T-cell (primary cell): ENCODE data around the gene NR3C1. TPM values are rescaled to one million over a fixed set of nuclear protein-coding genes. Genes with fewer than 3 reads are reported as not detected.
A peak's percentile ranks its signal among the peaks of the same experiment; 100 is the strongest.

Experiments used
- ATAC-seq, 4 experiments: fragments of 200-7000 bp in 3 of 4; fragments of 150-1000 bp in 1 of 4; cut with Tn5 transposase; replicated peaks in 1 of 4; 1 replicate in 3 of 4; 2 replicates in 1 of 4; pipeline ENCODE4 v1.10.0; 2021; ENCODE audit warnings: moderate library complexity in 3 of 4, mild to moderate bottlenecking in 2 of 4, moderate number of reproducible peaks in 1 of 4
- CTCF ChIA-PET, 2 donors: fragments of 300-600 bp; sonication (Branson Sonifier 250); formaldehyde crosslinking; loops; one replicate each; lab custom pipeline; 2022; ENCODE audit warnings: antibody characterized with exemption in 2 of 2; lab: Charles Lee
- POLR2A ChIA-PET, 2 donors: fragments of 300-600 bp; sonication (Branson Sonifier 250); formaldehyde crosslinking; loops; one replicate each; lab custom pipeline; 2022; ENCODE audit warnings: antibody characterized with exemption in 2 of 2; lab: Charles Lee
- DNase-seq, 35 experiments: peaks; one replicate each; pipeline versions ENCODE4 v3.0.0 to v3.0.0-alpha.2; 2013 to 2023
- H3K27ac ChIP-seq: one replicate; pipeline ENCODE4 v1.5.1; 2013; ENCODE audit warnings: low read length
- H3K27me3 ChIP-seq, 2 experiments: replicated peaks in 1 of 2; 1 replicate in 1 of 2; 2 replicates in 1 of 2; pipeline versions ENCODE4 v1.6.1 to v1.7.0; 2013; ENCODE audit warnings: low read length in 1 of 2, mixed read lengths in 1 of 2; ENCODE audit not compliant: control insufficient read depth in 2 of 2, insufficient read depth in 2 of 2; ENCODE audit errors: extremely low read depth in 1 of 2
- H3K36me3 ChIP-seq, 2 donors: 1 replicate in 1 of 2; 2 replicates in 1 of 2; pipeline versions ENCODE4 v1.6.1 to v1.7.0; 2013; ENCODE audit warnings: low read length in 1 of 2; ENCODE audit not compliant: control insufficient read depth in 2 of 2, insufficient read depth in 1 of 2; ENCODE audit errors: extremely low read depth in 1 of 2
- H3K4me1 ChIP-seq, 2 experiments: 1 replicate in 1 of 2; 2 replicates in 1 of 2; pipeline versions ENCODE4 v1.6.1 to v1.7.0; 2013; ENCODE audit warnings: low read length in 2 of 2, mixed read lengths in 1 of 2; ENCODE audit not compliant: insufficient read depth in 2 of 2, control insufficient read depth in 1 of 2; ENCODE audit errors: extremely low read depth in 1 of 2
- H3K4me3 ChIP-seq, 2 donors: 1 replicate in 1 of 2; 2 replicates in 1 of 2; pipeline versions ENCODE4 v1.5.1 to v1.7.0; 2013; ENCODE audit warnings: mild to moderate bottlenecking in 2 of 2, low read length in 1 of 2, moderate library complexity in 1 of 2; ENCODE audit not compliant: control insufficient read depth in 1 of 2; ENCODE audit errors: extremely low read depth in 1 of 2
- H3K9me3 ChIP-seq: 2 replicates; pipeline ENCODE4 v1.7.0; 2013
- H3K27ac Mint-ChIP-seq, 2 donors: one replicate each; pipeline ENCODE4 v1.8.0; 2020 to 2021; ENCODE audit warnings: mild to moderate bottlenecking in 2 of 2, mixed read lengths in 2 of 2
- H3K27me3 Mint-ChIP-seq, 2 donors: one replicate each; pipeline ENCODE4 v1.8.0; 2021 to 2022; ENCODE audit warnings: mixed read lengths in 2 of 2
- H3K36me3 Mint-ChIP-seq: one replicate; pipeline ENCODE4 v1.8.0; 2021; ENCODE audit warnings: mixed read lengths
- H3K4me1 Mint-ChIP-seq, 3 donors: one replicate each; pipeline ENCODE4 v1.8.0; 2020 to 2022; ENCODE audit warnings: mixed read lengths in 3 of 3, mild to moderate bottlenecking in 1 of 3
- H3K4me3 Mint-ChIP-seq, 3 donors: one replicate each; pipeline ENCODE4 v1.8.0; 2020 to 2022; ENCODE audit warnings: mild to moderate bottlenecking in 3 of 3, mixed read lengths in 3 of 3, moderate library complexity in 3 of 3
- H3K9me3 Mint-ChIP-seq, 3 donors: one replicate each; pipeline ENCODE4 v1.8.0; 2020 to 2022; ENCODE audit warnings: mixed read lengths in 3 of 3
- WGBS: methylation state at CpG from one replicate; pipeline ENCODE4 v1.1.5; 2013; ENCODE audit warnings: missing lambda C conversion rate; ENCODE audit not compliant: insufficient coverage; 5-methylcytosine and 5-hydroxymethylcytosine counted together
- total RNA-seq, 35 experiments: library from RNA in 6 of 35; stranded (reverse) in 6 of 35; fragments of 120-200 nt in 1 of 35; gene quantifications; one replicate each; pipeline versions ENCODE4 v1.2.1 to v1.2.4 and lab custom pipeline; 2013 to 2026

NR3C1 gene
- total RNA-seq, 5 donors from 2014 or later (not counting 1 experiment from before 2014, with no cell fraction given): 108 to 156 (median 122) TPM

DNA sequence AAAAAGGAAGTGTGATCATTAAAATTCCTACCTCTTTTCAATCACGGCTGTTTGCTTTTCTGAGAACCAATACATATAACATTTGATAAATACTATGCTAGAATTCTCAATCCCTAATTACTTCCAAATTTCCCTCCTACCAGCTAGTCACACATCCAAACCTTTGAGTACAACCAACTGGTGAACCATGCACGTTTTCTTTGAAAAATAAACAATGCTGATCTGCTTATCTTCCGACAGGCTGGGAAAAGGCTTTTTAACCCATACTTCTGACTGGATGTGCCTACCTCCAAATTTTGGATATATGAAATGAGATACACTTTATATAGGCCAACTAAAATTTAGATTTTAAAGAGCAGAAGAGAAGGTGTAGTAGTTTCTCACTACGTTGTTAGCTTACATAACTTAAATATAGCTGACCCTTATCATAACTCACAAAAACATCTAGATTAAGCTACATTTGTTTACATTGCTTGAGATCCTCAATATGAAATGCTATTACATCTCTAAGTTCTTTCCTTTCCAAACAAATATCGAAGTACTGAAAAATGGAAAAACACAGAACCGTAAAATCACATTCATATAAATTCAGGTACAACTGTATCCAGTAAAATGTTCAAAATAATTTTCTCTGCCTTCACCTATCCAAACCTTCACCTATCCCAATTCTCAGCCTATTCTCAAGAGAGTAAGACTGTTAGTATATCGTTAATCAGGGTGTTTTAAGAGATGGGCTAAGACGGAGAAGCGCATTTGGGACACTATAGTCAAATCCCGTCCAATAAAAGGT, 2.1 kb downstream of the NR3C1 start:
- Mint-ChIP-seq H3K4me1 (peaks cover 56 to 62% (median 58%) of the 10 kb centered on the region in 3 donors), H3K36me3 (peaks cover 36% of the 10 kb centered on the region), H3K4me3 (peak overlapping the region; percentile 89 to 95 (median 91)), H3K27me3 (no peaks in the 10 kb centered on the region), H3K27ac (peak overlapping the region; percentile 74 to 75), H3K9me3 (no peaks in the 10 kb centered on the region)
- Histone ChIP-seq H3K27ac (no peak overlapping the region), H3K9me3 (no peaks in the 10 kb centered on the region), H3K27me3 (no peaks in the 10 kb centered on the region), H3K4me1 (peaks cover 29 to 44% of the 10 kb centered on the region in 2 experiments), H3K4me3 (peak overlapping the region; percentile 71 to 89), H3K36me3 (peaks cover 0 to 13% of the 10 kb centered on the region in 2 donors)
- ATAC-seq (no peak), DNase-seq (no peak)
- 67% methylated on average over 2 of the region's 10 CpGs for WGBS
- CTCF ChIA-PET: interaction anchor here (0.5 to 1.1 kb wide), 4 partner anchors 34 to 397 kb away, joined by 3 to 6 read pairs (median 4); no protein-coding TSS in a partner anchor
- POLR2A ChIA-PET: interaction anchor here (0.6 to 1.5 kb wide), 11 partner anchors 12 to 770 kb away, joined by 3 to 16 read pairs (median 4); partner anchors contain the start of genes KCTD16 (in 1 of the 2) and YIPF5 (in 1 of the 2)

DNA sequence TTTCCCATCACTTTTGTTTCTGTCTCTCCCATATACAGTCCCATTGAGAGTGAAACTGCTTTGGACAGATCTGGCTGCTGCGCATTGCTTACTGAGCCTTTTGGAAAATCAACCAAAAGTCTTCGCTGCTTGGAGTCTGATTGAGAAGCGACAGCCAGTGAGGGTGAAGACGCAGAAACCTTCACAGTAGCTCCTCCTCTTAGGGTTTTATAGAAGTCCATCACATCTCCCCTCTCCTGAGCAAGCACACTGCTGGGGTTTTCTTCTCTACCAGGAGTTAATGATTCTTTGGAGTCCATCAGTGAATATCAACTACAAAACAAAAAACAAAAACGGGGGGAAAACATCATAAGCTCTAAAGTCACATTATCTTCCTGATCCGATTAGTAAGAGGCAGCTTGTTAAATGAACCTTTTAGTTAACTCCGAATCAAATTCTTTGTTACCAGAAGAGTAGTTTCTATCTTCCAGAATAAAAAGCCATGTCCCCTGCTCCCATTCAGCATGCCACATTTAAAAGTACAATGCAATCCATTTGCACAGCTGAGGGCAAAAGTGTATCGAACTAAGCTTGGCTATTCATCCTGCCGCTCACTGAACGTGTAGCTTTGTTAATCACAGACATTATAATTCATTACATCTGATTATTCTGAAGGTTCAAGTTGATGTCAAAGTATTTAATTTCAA, 2.8 kb downstream of the NR3C1 start:
- Mint-ChIP-seq H3K4me3 (peak overlapping the region; percentile 89 to 95 (median 91)), H3K9me3 (no peaks in the 10 kb centered on the region), H3K27me3 (no peaks in the 10 kb centered on the region), H3K36me3 (peaks cover 38% of the 10 kb centered on the region), H3K27ac (peak overlapping the region in 1 of 2 donors; percentile 27), H3K4me1 (peaks cover 59 to 63% (median 62%) of the 10 kb centered on the region in 3 donors)
- H3K36me3 ChIP-seq: peaks cover 0 to 13% of the 10 kb centered on the region in 2 donors
- no peak overlapping the region for H3K27ac ChIP-seq
- ATAC-seq: no peak
- POLR2A ChIA-PET: interaction anchor here (0.6 to 1.5 kb wide), 12 partner anchors 11 to 770 kb away, joined by 3 to 7 read pairs (median 4); partner anchors contain the start of genes KCTD16 (in 1 of the 2) and YIPF5 (in 1 of the 2)
- DNase-seq: no peak
- no peaks in the 10 kb centered on the region for H3K9me3 ChIP-seq
- H3K4me3 ChIP-seq: peak overlapping the region in 1 of 2 donors; percentile 10
- no peaks in the 10 kb centered on the region for H3K27me3 ChIP-seq
- CTCF ChIA-PET: interaction anchor here (0.5 to 1.1 kb wide), 2 partner anchors 34 to 47 kb away, joined by 3 to 4 read pairs; no protein-coding TSS in a partner anchor
- 93% methylated on average over 3 of the region's 10 CpGs for WGBS
- H3K4me1 ChIP-seq: peaks cover 27 to 44% of the 10 kb centered on the region in 2 experiments

DNA sequence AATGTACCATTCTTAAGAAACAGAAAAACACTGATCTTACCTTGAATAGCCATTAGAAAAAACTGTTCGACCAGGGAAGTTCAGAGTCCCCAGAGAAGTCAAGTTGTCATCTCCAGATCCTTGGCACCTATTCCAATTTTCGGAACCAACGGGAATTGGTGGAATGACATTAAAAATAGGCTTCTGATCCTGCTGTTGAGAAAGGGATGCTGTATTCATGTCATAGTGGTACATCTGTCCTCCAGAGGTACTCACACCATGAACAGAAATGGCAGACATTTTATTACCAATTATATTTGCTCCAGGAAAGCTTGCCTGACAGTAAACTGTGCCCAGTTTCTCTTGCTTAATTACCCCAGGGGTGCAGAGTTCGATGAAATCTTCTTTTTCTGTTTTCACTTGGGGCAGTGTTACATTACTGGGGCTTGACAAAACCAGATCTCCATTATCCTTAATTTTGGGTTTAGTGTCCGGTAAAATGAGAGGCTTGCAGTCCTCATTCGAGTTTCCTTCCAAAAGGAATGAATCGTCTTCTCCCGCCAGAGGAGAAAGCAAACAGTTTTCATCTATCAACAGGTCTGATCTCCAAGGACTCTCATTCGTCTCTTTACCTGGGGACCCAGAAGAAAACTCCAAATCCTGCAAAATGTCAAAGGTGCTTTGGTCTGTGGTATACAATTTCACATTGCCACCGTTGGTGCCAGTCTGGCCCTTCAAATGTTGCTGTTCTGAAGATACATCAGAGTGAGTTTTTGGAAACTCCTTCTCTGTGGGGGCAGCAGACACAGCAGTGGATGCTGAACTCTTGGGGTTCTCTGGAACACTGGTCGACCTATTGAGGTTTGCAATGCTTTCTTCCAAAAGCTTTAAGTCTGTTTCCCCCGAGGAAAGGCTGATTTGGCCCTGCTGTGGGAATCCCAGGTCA, 3.6 kb downstream of the NR3C1 start:
- Mint-ChIP-seq H3K36me3 (peaks cover 38% of the 10 kb centered on the region), H3K9me3 (no peaks in the 10 kb centered on the region), H3K27ac (no peak overlapping the region), H3K4me1 (peaks cover 64 to 67% (median 65%) of the 10 kb centered on the region in 3 donors), H3K27me3 (no peaks in the 10 kb centered on the region), H3K4me3 (peak overlapping the region; percentile 89 to 95 (median 91))
- Histone ChIP-seq H3K27ac (no peak overlapping the region), H3K4me1 (peaks cover 22 to 49% of the 10 kb centered on the region in 2 experiments), H3K4me3 (peak overlapping the region in 1 of 2 donors; percentile 10), H3K36me3 (peaks cover 0 to 13% of the 10 kb centered on the region in 2 donors), H3K27me3 (no peaks in the 10 kb centered on the region), H3K9me3 (no peaks in the 10 kb centered on the region)
- POLR2A ChIA-PET: interaction anchor here (0.6 to 1.5 kb wide), 6 partner anchors 10 to 119 kb away, joined by 3 to 7 read pairs (median 4); no protein-coding TSS in a partner anchor
- no peak for DNase-seq
- CTCF ChIA-PET: interaction anchor here in 1 of 2 donors (1.1 kb wide), 1 partner anchor 35 kb away, joined by 4 read pairs; no protein-coding TSS in a partner anchor
- WGBS: 16% methylated on average over 3 of the region's 12 CpGs
- ATAC-seq: no peak

DNA sequence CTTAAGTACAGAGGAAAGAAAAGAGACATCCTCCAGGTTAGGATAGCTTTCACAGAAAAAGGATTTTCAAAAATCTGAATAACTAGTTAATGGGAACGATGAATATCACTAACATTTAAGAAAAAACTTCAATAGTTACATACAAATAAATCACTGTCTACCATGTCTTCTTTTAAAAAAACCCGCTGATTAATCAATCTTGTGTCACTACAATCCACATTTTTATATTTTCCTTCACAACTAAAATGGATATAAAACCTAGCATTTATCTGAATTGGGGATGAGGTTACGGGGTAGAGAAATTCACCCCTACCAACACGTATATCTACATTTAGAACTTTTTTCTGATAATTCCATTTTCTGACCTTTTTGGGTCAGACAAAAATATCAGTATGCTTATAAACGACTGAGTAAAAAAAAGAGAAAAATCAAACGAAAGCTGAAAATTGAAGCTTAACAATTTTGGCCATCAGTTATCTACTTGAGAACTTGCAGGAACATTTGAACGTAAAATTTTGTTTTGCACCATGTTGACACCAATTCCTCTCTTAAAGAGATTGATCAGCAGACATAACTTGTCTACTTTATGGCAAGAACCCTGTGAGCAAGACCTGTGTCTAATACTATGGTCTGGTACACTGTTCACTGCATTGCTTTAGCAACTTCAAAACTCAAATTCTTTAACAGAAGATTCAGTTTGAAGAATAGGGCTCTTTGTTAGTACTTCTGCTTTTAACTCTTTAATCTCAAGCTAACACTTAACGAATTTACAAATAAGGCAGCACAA, 4.8 kb downstream of the NR3C1 start:
- ChIA-PET POLR2A (interaction anchor here in 1 of 2 donors (0.6 kb wide), 2 partner anchors 36 to 396 kb away, joined by 6 read pairs; no protein-coding TSS in a partner anchor), CTCF (interaction anchor here (0.5 to 0.8 kb wide), 4 partner anchors 11 to 180 kb away, joined by 3 read pairs; no protein-coding TSS in a partner anchor)
- Histone ChIP-seq H3K27me3 (no peaks in the 10 kb centered on the region), H3K36me3 (peaks cover 0 to 13% of the 10 kb centered on the region in 2 donors), H3K9me3 (no peaks in the 10 kb centered on the region), H3K4me3 (peak overlapping the region in 1 of 2 donors; percentile 10), H3K27ac (no peak overlapping the region), H3K4me1 (peaks cover 18 to 56% of the 10 kb centered on the region in 2 experiments)
- ATAC-seq: no peak
- no peaks in the 10 kb centered on the region for H3K27me3 Mint-ChIP-seq
- H3K4me3 Mint-ChIP-seq: peak overlapping the region; percentile 89 to 95 (median 91)
- WGBS: 47% methylated on average over 3 of the region's 8 CpGs
- DNase-seq: no peak
- peaks cover 76 to 79% (median 77%) of the 10 kb centered on the region in 3 donors for H3K4me1 Mint-ChIP-seq
- H3K27ac Mint-ChIP-seq: no peak overlapping the region
- no peaks in the 10 kb centered on the region for H3K9me3 Mint-ChIP-seq
- peaks cover 38% of the 10 kb centered on the region for H3K36me3 Mint-ChIP-seq

DNA sequence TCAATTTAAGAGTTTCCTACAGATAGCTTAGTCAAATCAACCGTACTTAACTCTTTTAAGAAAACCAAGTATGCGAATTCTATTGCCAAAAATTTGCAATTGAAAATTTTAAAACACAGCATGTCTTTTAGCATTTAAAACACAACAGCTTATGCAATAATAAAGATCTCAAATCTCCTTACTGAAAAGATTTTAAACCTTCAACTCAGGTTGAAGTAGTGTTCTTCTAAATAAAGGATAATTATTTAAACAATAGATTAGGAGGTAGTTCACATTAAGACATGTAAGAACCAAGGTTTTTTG, 5.5 kb downstream of the NR3C1 start:
- Histone ChIP-seq H3K27ac (no peak overlapping the region), H3K36me3 (peaks cover 0 to 13% of the 10 kb centered on the region in 2 donors), H3K4me3 (no peak overlapping the region), H3K9me3 (no peaks in the 10 kb centered on the region), H3K4me1 (peaks cover 18 to 59% of the 10 kb centered on the region in 2 experiments), H3K27me3 (no peaks in the 10 kb centered on the region)
- no peak for ATAC-seq
- no peak for DNase-seq
- POLR2A ChIA-PET: interaction anchor here (0.6 to 1.2 kb wide), 3 partner anchors 36 to 395 kb away, joined by 3 to 6 read pairs (median 6); no protein-coding TSS in a partner anchor
- H3K36me3 Mint-ChIP-seq: peaks cover 38% of the 10 kb centered on the region
- H3K4me1 Mint-ChIP-seq: peaks cover 82 to 84% (median 83%) of the 10 kb centered on the region in 3 donors
- peak overlapping the region; percentile 89 to 95 (median 91) for H3K4me3 Mint-ChIP-seq
- CTCF ChIA-PET: interaction anchor here (0.6 to 0.8 kb wide), 3 partner anchors 41 to 156 kb away, joined by 3 read pairs; no protein-coding TSS in a partner anchor
- H3K27me3 Mint-ChIP-seq: no peaks in the 10 kb centered on the region
- no peak overlapping the region for H3K27ac Mint-ChIP-seq
- no peaks in the 10 kb centered on the region for H3K9me3 Mint-ChIP-seq
- WGBS: no CpG with 5 or more reads among the region's 2 CpGs
